GM21447 (cell line): ENCODE results near the gene LATS2.
"Not testable (repeated sequence)": the region's sequence is repeated elsewhere in the genome, so short reads cannot be mapped to it uniquely, and the experiment has no call there.

Source experiments
- ATAC-seq: cut with Tn5 transposase; IDR thresholded peaks from one replicate; pipeline ENCODE4 v1.9.1; 2021; ENCODE audit not compliant: unreplicated experiment

Gene LATS2

GRCh38 chr13:21075379-21076249 is 14.2 kb upstream of the LATS2 start:
- ATAC-seq: no peak

GRCh38 chr13:21075011-21075378 is 13.6 kb upstream of the LATS2 start:
- ATAC-seq: no peak

GRCh38 chr13:21074546-21074945 is 13.2 kb upstream of the LATS2 start:
- no peak for ATAC-seq

GRCh38 chr13:21071924-21072323 is 10.5 kb upstream of the LATS2 start:
- ATAC-seq: no peak

GRCh38 chr13:21071015-21071414 is 9.6 kb upstream of the LATS2 start:
- ATAC-seq: no peak

- no peak for ATAC-seq
Measured at GRCh38 chr13:21069561-21070004, 8.2 kb upstream of the LATS2 start.

GRCh38 chr13:21067848-21068247 is 6.5 kb upstream of the LATS2 start:
- no peak for ATAC-seq

- no peak for ATAC-seq
Measured at GRCh38 chr13:21066946-21067345, 5.6 kb upstream of the LATS2 start.

GRCh38 chr13:21065686-21066085 is 4.3 kb upstream of the LATS2 start:
- ATAC-seq: no peak

- ATAC-seq: no peak
Measured at GRCh38 chr13:21063031-21063430, 1.6 kb upstream of the LATS2 start.

GRCh38 chr13:21060338-21061028 is 903 bp downstream of the LATS2 start:
- ATAC-seq: peak; percentile 9

GRCh38 chr13:21059641-21060337 is 1.6 kb downstream of the LATS2 start:
- no peak for ATAC-seq

GRCh38 chr13:21058361-21058760 is 3.0 kb downstream of the LATS2 start:
- no peak for ATAC-seq

- no peak for ATAC-seq
Measured at GRCh38 chr13:21055511-21056045, 5.8 kb downstream of the LATS2 start.

- ATAC-seq: no peak
Measured at GRCh38 chr13:21055016-21055415, 6.4 kb downstream of the LATS2 start.

GRCh38 chr13:21054313-21054712 is 7.1 kb downstream of the LATS2 start:
- no peak for ATAC-seq

- no peak for ATAC-seq
Measured at GRCh38 chr13:21053231-21053630, 8.2 kb downstream of the LATS2 start.

- ATAC-seq: no peak
Measured at GRCh38 chr13:21051675-21052074, 9.7 kb downstream of the LATS2 start.

- ATAC-seq: no peak
Measured at GRCh38 chr13:21050288-21051197, 10.8 kb downstream of the LATS2 start.

GRCh38 chr13:21049731-21050130 is 11.7 kb downstream of the LATS2 start:
- not testable (repeated sequence) for ATAC-seq
